Vagina (tissue), 2 donors: ENCODE data around the gene HOXA7. TPM values are rescaled to one million over a fixed set of nuclear protein-coding genes. Genes with fewer than 3 reads are reported as not detected.

Experiments used
- DNase-seq, 2 donors: peaks; one replicate each; pipeline ENCODE4 v3.0.0-alpha.2; 2017; ENCODE audit errors: extremely low spot score in 2 of 2
- H3K27ac ChIP-seq: fragments of 200-600 bp; sonication (generic); one replicate; pipeline ENCODE4 v1.5.1; 2019
- H3K27me3 ChIP-seq: fragments of 200-600 bp; sonication (generic); one replicate; pipeline ENCODE4 v1.5.1; 2019
- H3K36me3 ChIP-seq, 2 donors: fragments of 200-600 bp; sonication (generic); one replicate each; pipeline ENCODE4 v1.5.1; 2017 to 2019
- H3K4me1 ChIP-seq: fragments of 200-600 bp; sonication (generic); one replicate; pipeline ENCODE4 v1.5.1; 2019
- H3K4me3 ChIP-seq, 2 donors: fragments of 200-600 bp; sonication (generic); 1 replicate in 1 of 2; 2 replicates in 1 of 2; pipeline ENCODE4 v1.5.1; 2016 to 2019
- H3K9me3 ChIP-seq: fragments of 200-600 bp; sonication (generic); one replicate; pipeline ENCODE4 v1.5.1; 2019
- CTCF ChIP-seq, 3 experiments: fragments of 450-650 bp in 2 of 3; fragments of 200-600 bp in 1 of 3; sonication (generic) in 1 of 3; IDR thresholded peaks; one replicate each; pipeline ENCODE4 v1.5.1; 2017 to 2019; ENCODE audit warnings: antibody characterized with exemption in 3 of 3, mild to moderate bottlenecking in 2 of 3, moderate library complexity in 2 of 3
- POLR2A ChIP-seq, 2 donors: fragments of 450-650 bp; IDR thresholded peaks; one replicate each; pipeline ENCODE4 v1.6.1; 2017; ENCODE audit warnings: antibody characterized with exemption in 2 of 2, mild to moderate bottlenecking in 2 of 2, moderate library complexity in 2 of 2
- POLR2AphosphoS5 ChIP-seq, 2 donors: sonication (generic); formaldehyde crosslinking; IDR thresholded peaks; one replicate each; pipeline ENCODE4 v1.9.0; 2017; ENCODE audit warnings: antibody characterized with exemption in 2 of 2, mild to moderate bottlenecking in 2 of 2, low read depth in 1 of 2; ENCODE audit not compliant: insufficient read depth in 1 of 2
- intact Hi-C: fragments of 100-400 bp; cut with DNase I; formaldehyde crosslinking; loops from one replicate; pipeline ENCODE4 v1.15.1; 2023
- total RNA-seq: library from RNA; depleted of rRNA; stranded (reverse); fragments of >200 nt; gene quantifications from one replicate; pipeline ENCODE4 v1.2.3, GENCODE V29; 2016

HOXA7 gene
- total RNA-seq, 1 donor from 2014 or later: 23.8 TPM

- intact Hi-C loops: no loop called here
- Histone ChIP-seq H3K36me3 (no peaks in the 10 kb centered on the region), H3K9me3 (no peaks in the 10 kb centered on the region), H3K27me3 (no peaks in the 10 kb centered on the region), H3K4me3 (peak overlapping the region; percentile 64 to 88), H3K27ac (peak overlapping the region; percentile 99), H3K4me1 (peaks cover 67% of the 10 kb centered on the region)
- no peak for DNase-seq
- no peak for TF ChIP-seq POLR2A (IDR thresholded peaks at IDR 0.05)
- no peak for TF ChIP-seq POLR2AphosphoS5 (IDR thresholded peaks at IDR 0.05; ENCODE audit: insufficient read depth in 1 of 2, low read depth in 1 of 2)
- no peak for TF ChIP-seq CTCF (IDR thresholded peaks at IDR 0.05)
Measured at GRCh38 chr7:27185854-27186667, 29.6 kb upstream of the HOXA7 start.

- H3K27ac ChIP-seq: peak within 1 kb of the TSS; percentile 99
- no peaks in the 10 kb centered on the region for H3K27me3 ChIP-seq
Measured at GRCh38 chr7:27185013-27185853, 28.8 kb upstream of the HOXA7 start, which contains the start of gene HOXA11. HOXA11 (minus strand) TSS chr7:27185232; CDS start chr7:27185144, 88 bp downstream.

GRCh38 chr7:27184337-27185012, 28.0 kb upstream of the HOXA7 start:
- no peaks in the 10 kb centered on the region for H3K9me3 ChIP-seq
- H3K4me1 ChIP-seq: peaks cover 64% of the 10 kb centered on the region
- intact Hi-C loops: no loop called here
- H3K27ac ChIP-seq: peak overlapping the region; percentile 99
- H3K4me3 ChIP-seq: peak overlapping the region; percentile 64 to 88
- no peak for DNase-seq
- no peaks in the 10 kb centered on the region for H3K36me3 ChIP-seq
- TF ChIP-seq POLR2A (IDR thresholded peaks at IDR 0.05): peak in 1 of 2 donors; percentile 31
- TF ChIP-seq POLR2AphosphoS5 (IDR thresholded peaks at IDR 0.05; ENCODE audit: insufficient read depth in 1 of 2, low read depth in 1 of 2): no peak
- H3K27me3 ChIP-seq: no peaks in the 10 kb centered on the region

More at GRCh38 chr7:27185013-27185853, 28.8 kb upstream of the HOXA7 start, which contains the start of gene HOXA11:
- no peaks in the 10 kb centered on the region for H3K9me3 ChIP-seq
- H3K4me1 ChIP-seq: peaks cover 67% of the 10 kb centered on the region
- intact Hi-C loops: no loop called here
- no peaks in the 10 kb centered on the region for H3K36me3 ChIP-seq
- TF ChIP-seq CTCF (IDR thresholded peaks at IDR 0.05): no peak
- TF ChIP-seq POLR2A (IDR thresholded peaks at IDR 0.05): peak in 1 of 2 donors; percentile 70
- peak; percentile 95 to 96 for TF ChIP-seq POLR2AphosphoS5 (IDR thresholded peaks at IDR 0.05; ENCODE audit: insufficient read depth in 1 of 2, low read depth in 1 of 2)
- DNase-seq: no peak
- peak within 1 kb of the TSS; percentile 64 to 88 for H3K4me3 ChIP-seq

GRCh38 chr7:27183682-27184336, 27.3 kb upstream of the HOXA7 start:
- H3K4me3 ChIP-seq: peak overlapping the region; percentile 64 to 88
- H3K4me1 ChIP-seq: peaks cover 57% of the 10 kb centered on the region
- H3K27ac ChIP-seq: peak overlapping the region; percentile 99
- DNase-seq: no peak
- intact Hi-C loops: no loop called here
- TF ChIP-seq CTCF (IDR thresholded peaks at IDR 0.05) (no peak), POLR2AphosphoS5 (IDR thresholded peaks at IDR 0.05; ENCODE audit: insufficient read depth in 1 of 2, low read depth in 1 of 2) (peak in 1 of 2 donors; percentile 70)
- H3K36me3 ChIP-seq: no peaks in the 10 kb centered on the region
- no peaks in the 10 kb centered on the region for H3K27me3 ChIP-seq
- no peaks in the 10 kb centered on the region for H3K9me3 ChIP-seq
